AG04449 (cell line): ENCODE data around the gene VAPA.
A peak's percentile ranks its signal among the peaks of the same experiment; 100 is the strongest.

Source experiments
- CTCF ChIA-PET: fragments of 350-600 bp; formaldehyde crosslinking; extraction: SDS; loops from one replicate; lab custom pipeline; 2021; ENCODE audit warnings: antibody characterized with exemption; lab: Yijun Ruan, JAX
- POLR2A ChIA-PET: fragments of 400-600, 350-600 bp; formaldehyde crosslinking; extraction: SDS; loops from one replicate; lab custom pipeline; 2020; ENCODE audit warnings: antibody characterized with exemption, inconsistent platforms; lab: Yijun Ruan, JAX
- DNase-seq: peaks from one replicate; pipeline ENCODE4 v3.0.0-alpha.2; 2010; ENCODE audit warnings: low read depth, low spot score
- H3K4me3 ChIP-seq: 2 replicates; pipeline ENCODE4 v1.5.1; 2011; ENCODE audit warnings: low read depth, mild to moderate bottlenecking, control low read depth, low read length
- TF ChIP-seq, protein P1 (sequence below): IDR thresholded peaks from one replicate; pipeline ENCODE4 v1.5.1; 2011; ENCODE audit warnings: mild to moderate bottlenecking, moderate library complexity, low read length, control low read depth, inconsistent platforms; ENCODE audit not compliant: insufficient read depth; ENCODE audit errors: missing control alignments

Gene VAPA

GRCh38 chr18:9876212-9876866 is 37.5 kb upstream of the VAPA start:
- CTCF ChIA-PET = no interaction called here
- POLR2A ChIA-PET = interaction anchor here (0.7 to 1.0 kb wide), 2 partner anchors 9 to 10 kb away, joined by 3 read pairs; partner anchors contain the start of gene TXNDC2
- no peak overlapping the region; the same call in 1 of the 2 replicates for H3K4me3 ChIP-seq
- TF ChIP-seq, protein P1, sequence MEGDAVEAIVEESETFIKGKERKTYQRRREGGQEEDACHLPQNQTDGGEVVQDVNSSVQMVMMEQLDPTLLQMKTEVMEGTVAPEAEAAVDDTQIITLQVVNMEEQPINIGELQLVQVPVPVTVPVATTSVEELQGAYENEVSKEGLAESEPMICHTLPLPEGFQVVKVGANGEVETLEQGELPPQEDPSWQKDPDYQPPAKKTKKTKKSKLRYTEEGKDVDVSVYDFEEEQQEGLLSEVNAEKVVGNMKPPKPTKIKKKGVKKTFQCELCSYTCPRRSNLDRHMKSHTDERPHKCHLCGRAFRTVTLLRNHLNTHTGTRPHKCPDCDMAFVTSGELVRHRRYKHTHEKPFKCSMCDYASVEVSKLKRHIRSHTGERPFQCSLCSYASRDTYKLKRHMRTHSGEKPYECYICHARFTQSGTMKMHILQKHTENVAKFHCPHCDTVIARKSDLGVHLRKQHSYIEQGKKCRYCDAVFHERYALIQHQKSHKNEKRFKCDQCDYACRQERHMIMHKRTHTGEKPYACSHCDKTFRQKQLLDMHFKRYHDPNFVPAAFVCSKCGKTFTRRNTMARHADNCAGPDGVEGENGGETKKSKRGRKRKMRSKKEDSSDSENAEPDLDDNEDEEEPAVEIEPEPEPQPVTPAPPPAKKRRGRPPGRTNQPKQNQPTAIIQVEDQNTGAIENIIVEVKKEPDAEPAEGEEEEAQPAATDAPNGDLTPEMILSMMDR = no peak
- DNase-seq = no peak

- peak; percentile 69 for DNase-seq
- ChIA-PET CTCF (no interaction called here), POLR2A (interaction anchor here (0.7 to 1.1 kb wide), 3 partner anchors 9 to 36 kb away, joined by 3 read pairs; partner anchors contain the start of genes TXNDC2 and VAPA)
- TF ChIP-seq, protein P1 = no peak
- peak overlapping the region; percentile 52 for H3K4me3 ChIP-seq
Observed at GRCh38 chr18:9876867-9877654, 36.8 kb upstream of the VAPA start.

- peak overlapping the region; percentile 52 for H3K4me3 ChIP-seq
- no peak for DNase-seq
- ChIA-PET CTCF (no interaction called here), POLR2A (interaction anchor here (1.0 to 1.1 kb wide), 2 partner anchors 11 to 36 kb away, joined by 3 read pairs; partner anchors contain the start of gene VAPA)
- TF ChIP-seq, protein P1 = no peak
Observed at GRCh38 chr18:9877655-9878014, 36.2 kb upstream of the VAPA start.

GRCh38 chr18:9878095-9878494 is 35.7 kb upstream of the VAPA start:
- POLR2A ChIA-PET = no interaction called here
- CTCF ChIA-PET = no interaction called here
- H3K4me3 ChIP-seq = no peak overlapping the region
- DNase-seq = no peak
- TF ChIP-seq, protein P1 = no peak

DNA sequence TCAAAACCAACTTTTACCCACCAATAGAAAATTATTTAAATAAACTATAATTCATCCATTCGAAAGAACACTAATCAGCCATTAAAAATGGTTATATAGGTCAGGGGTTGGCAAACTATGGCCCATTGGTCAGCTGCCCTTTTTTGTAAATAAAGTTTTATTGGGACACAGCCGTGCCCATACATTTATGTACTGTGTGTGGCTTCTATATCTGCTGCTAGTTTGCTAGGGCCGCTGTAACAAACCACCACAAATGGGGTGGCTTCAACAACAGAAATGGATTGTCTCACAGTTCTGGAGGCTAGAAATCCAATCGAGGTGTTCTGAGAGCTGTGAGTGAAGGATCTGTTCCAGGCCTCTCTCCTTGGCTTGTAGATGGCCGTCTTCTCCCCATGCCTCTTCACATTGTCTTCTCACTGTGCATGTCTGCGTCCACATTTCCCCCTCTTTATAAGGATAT is 35.0 kb upstream of the VAPA start:
- no peak overlapping the region for H3K4me3 ChIP-seq
- TF ChIP-seq, protein P1 = no peak
- no peak for DNase-seq
- CTCF ChIA-PET = no interaction called here
- POLR2A ChIA-PET = no interaction called here

- no peak overlapping the region for H3K4me3 ChIP-seq
- TF ChIP-seq, protein P1 = no peak
- ChIA-PET CTCF (no interaction called here), POLR2A (no interaction called here)
- no peak for DNase-seq
Observed at GRCh38 chr18:9884090-9884489, 29.7 kb upstream of the VAPA start.
